ENCODE results near the gene SPEF1.

The SPEF1 gene

DNA sequence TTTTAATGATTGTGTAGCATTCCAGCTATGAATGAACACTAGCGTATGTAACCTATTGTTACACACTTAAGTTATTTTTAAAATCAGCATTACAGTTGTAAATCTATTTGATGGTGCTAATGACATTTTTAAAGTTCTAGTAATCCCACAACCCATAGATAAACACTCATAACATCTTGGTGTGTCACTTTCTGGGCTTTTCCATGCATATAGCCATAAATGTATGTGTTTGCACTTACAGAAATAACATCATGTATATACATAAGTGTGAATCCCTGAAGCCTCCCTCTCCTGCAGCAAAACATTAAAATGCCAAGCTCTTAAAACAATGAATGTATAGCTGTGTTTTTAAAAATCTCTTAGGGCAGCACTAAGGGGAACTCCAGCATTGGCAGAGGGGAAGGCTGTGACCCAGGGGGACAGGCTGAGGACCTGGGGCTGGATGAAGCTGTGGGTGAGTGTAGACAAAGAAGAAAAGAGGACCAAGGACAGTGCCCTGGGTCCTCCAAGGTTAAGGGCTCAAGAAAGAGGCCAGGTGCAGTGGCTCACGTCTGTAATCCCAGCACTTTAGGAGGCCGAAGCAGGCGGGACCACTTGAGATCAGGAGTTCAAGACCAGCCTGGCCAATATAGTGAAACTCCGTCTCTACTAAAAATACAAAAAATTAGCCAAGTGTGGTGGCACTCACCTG lies 6.2 kb upstream of the SPEF1 start:
- no peak for DNase-seq (ENCODE audit: low read depth in 3 of 3)

DNA sequence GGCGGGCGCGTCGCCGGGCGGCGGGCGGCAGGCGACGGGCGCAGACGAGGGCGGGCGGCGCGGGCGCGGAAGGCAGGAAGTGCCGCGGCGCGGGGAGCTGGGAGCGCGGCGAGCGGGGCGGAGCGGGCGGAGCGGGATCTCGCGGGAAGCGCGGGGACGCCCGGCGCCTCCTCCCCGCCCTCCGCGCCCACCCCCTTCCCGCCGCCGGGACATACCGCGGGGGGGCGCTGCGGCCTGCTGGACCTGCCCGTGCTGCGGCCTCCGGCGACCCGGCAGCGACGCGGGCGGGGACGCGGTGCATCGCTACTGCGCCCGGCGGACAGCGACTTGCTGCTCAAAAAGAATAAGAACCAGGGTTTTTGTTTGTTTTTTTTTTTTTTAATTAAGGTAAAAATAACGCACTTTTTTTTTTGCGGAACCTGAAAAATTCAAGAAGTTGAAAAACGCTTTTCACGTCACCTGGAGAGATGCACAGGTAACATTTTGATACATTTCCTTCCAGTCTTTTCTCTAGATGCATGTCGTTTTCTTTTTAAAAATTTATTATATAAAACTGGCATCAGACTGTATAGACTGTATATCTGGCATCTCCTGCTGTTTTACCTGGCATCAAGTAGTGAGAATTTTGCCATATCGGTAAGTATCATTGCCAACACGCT lies 5.5 kb upstream of the SPEF1 start, which contains the start of gene CENPB:
TSS of gene CENPB (minus strand) at position 76 of the 659 bp plus-strand sequence. CDS start 257 bp downstream, outside the sequence.
- DNase-seq (ENCODE audit: low read depth in 3 of 3), result peak; percentile 79 to 86 (median 82)

DNA sequence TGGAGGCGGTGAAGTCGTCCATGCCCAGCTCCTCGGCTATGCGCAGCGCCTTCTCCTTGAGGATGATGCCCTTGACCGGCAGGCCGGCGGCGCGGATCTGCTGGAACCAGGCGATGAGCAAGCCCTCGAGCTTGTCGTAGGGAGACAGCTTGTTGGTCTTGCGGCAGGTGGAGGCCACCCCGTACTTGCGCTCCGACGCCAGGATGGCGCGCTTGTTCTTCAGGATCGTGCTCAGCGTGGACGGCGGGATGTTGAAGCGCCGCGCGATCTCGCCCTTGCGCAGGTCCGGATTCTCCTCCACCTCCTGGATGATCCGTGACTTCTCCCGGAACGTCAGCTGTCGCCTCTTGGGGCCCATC lies 4.9 kb upstream of the SPEF1 start:
- DNase-seq (ENCODE audit: low read depth in 3 of 3), result no peak

GRCh38 chr20:3785240-3786125 lies 4.2 kb upstream of the SPEF1 start:
- DNase-seq (ENCODE audit: low read depth in 3 of 3), result no peak

GRCh38 chr20:3784863-3785239 lies 3.6 kb upstream of the SPEF1 start:
- DNase-seq (ENCODE audit: low read depth in 3 of 3), result no peak

GRCh38 chr20:3784216-3784853 lies 3.1 kb upstream of the SPEF1 start:
- no peak for DNase-seq (ENCODE audit: low read depth in 3 of 3)

GRCh38 chr20:3783511-3784195 lies 2.4 kb upstream of the SPEF1 start:
- no peak for DNase-seq (ENCODE audit: low read depth in 3 of 3)

DNA sequence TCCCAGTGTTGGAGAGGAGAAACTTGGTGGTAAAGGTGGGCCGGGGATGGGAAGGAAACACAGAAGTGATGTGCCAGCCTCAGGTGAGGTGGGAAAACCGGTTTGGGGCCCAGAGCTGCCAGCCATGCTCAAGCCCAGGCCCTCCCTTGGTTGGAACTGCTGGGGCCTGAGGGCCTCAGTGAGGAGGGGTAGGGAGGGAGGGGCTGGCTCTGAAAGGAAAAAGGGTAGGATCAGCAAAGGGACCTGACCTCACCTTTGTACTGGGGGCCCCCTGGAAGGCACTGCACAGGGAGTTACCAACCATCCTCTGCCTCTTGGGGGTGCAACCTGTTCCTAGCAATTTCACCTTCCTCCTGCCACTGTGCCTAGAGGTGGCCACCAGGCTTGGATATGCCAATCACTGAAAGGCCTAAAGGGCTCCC lies 1.8 kb upstream of the SPEF1 start:
- no peak for DNase-seq (ENCODE audit: low read depth in 3 of 3)

- no peak for DNase-seq (ENCODE audit: low read depth in 3 of 3)
Observed at GRCh38 chr20:3782597-3782996, 1.3 kb upstream of the SPEF1 start.

DNA sequence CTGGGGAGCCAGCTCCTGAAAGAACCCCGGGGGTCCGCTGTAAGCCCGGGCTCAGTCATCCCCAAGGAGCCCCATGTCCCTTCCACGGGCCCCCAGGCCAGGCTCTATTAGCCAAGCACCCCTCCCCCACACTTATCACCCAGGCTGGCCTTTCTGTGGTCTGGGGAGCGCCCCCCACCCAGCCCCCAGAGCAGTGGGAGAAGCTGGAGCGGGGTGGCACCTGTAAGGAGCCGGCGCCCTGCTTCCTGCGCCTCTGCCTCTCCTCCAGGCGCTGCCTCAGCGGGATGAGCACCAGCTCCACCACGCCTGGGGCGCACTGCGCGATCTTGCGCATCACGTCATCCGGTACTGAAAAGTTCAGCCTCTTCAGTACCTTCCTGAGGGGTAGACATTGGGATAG lies 2.3 kb downstream of the SPEF1 start:
- DNase-seq (ENCODE audit: low read depth in 3 of 3), result no peak

GRCh38 chr20:3777716-3778629 lies 3.3 kb downstream of the SPEF1 start:
- DNase-seq (ENCODE audit: low read depth in 3 of 3), result no peak

DNA sequence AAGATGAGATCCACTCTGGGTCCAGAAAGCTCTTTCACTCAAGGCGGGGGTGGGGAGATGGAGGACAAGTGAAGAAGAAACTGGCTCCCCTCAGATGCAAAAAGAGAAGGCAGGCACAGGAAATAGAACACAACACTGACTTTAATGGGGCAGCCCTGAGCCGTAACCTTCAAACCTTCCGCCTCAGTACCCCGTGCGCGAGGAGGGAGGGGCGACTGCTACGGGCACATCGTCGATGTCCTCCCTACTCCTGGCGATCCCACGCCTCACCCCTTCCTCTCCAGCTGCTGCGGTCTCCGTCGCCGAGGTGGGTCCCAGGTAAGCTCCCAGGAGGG lies 3.9 kb downstream of the SPEF1 start:
- no peak for DNase-seq (ENCODE audit: low read depth in 3 of 3)

DNA sequence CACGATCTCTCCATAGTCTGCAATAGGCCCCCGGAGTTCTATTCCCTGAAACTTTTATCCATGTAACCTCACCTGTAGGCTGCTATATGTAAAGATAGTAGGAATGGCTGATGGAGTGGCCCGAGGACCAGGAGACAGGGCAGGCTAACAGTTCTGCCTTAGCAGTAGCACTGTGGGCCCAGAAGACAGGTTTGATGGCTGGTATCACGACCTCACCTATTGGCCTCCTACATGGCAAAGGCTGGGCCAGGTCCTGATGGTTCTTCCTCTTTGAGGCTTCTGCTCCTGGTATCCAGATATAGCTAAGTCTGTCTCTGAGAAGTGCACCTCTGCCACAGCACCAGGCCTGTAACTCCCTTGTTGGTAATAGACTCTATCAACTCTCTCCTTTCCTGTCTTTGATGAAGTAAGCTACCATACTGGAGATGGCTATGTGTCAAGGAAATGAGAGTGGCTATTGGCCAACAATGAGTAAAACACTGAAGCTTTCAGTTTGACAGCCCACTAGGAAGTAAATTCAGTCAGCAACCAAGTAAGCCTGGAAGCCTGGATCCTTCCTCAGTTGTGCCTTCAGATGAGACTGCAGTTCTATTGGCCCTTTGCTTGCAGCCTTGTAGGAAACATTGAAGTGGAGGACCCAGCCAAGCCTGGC lies 5.7 kb downstream of the SPEF1 start:
- no peak for DNase-seq (ENCODE audit: low read depth in 3 of 3)

DNA sequence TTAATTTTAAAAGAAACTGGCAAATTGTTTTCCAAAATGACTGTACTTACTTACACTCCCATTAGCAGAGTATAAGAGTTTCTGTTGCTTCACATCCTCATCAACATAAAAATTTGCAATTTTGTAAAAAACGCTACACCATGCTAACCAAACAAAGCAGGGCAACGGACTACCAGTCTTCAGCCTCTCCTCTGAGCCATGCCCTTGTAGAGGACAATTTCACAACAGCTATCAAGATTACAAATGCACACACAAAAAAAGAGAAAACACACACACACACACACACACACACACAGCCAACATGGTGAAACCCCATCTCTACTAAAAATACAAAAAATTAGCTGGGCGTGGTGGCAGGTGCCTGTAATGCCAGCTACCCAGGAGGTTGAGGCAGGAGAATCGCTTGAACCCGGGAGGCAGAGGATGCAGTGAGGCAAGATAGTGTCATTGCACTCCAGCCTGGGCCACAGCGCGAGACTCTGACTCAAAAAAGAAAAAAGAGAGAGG lies 9.6 kb downstream of the SPEF1 start:
- no peak for DNase-seq (ENCODE audit: low read depth in 3 of 3)

DNA sequence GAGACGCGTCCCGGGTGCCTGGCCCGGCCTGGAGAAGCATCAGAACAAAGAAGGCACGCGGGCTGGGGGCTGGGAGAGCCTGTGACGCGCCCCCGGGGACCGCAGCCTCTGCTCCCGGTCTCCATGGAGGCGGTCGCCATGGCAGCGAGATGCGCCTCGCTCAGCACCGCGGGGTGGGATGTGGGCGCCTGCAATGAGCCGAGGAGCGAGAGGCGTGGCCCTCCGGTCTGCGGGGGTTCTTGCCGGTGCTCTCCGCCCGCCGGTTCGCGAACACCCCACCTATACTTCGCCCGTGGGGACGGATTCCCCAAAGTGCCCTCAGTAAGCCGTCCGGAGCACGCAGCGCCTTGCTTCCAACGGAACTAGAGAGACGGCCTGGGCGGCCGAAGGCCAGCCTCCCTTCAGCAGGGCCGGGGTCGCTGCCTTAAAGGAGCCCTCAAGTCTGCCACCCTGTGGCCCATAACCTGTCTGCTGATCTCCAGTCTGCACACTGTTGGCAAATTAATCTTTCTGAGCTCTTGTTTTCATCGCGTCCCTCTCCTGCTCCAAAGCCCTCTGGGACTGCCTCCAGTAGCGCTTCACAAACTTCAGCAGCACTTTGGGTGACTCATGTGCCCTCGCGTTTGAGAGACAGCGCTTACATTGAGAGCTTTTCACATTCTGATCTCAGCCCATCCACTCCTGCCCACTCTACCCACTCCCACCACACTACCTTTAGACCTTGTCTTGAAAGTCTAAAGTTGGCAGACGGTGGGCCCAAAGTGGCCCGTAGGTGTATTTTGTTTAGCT lies 12.7 kb downstream of the SPEF1 start:
- peak; percentile 56 to 76 (median 62) for DNase-seq (ENCODE audit: low read depth in 3 of 3)

DNA sequence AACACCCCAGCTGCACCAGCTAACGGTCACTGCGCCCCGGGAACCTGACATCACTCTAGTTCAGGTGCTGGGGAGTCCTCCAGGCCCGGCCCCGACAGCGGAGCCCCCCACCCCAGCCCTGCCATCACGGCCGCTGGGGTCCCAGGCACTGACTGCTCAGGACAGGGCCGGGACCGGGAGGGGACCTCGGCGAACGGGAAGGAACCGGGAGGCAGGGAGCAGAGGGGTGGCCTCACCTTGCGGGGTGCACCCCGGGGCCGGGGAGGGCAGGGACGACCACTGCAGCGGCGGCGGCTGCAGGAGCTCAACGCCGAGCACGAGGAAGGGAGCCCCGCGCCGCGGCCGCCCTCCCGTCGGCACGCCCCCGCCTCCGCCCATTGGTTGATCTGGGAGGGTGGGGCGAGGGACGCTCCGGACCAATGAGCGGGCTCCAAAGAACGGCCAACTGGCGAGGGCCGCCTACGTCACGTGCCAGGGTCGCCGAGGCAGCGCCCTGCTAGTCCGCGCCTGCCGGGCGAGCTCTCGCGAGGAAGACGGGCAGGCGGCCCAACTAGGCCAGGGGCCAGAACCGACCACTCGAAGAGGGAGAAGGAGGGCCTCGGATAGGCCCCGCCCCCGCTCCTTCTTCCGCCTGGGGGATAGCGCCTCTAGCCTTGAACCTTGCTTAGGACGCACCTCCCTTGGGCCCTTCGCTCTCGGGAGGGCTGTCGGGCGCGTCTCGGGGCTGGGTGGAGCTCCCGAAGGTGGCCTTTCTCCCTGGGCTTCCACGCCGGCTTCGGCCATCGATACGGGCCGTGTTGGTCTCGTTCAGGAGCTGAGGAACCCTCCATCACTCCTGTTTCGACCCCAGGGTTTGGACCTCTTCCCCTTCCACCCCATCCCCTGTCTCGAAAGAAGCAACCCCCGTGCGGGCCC lies 13.6 kb downstream of the SPEF1 start, which contains the start of gene ADISSP:
TSS of gene ADISSP (minus strand) at position 327 of the 915 bp plus-strand sequence. CDS start 7,653 bp downstream, outside the sequence.
- DNase-seq (ENCODE audit: low read depth in 3 of 3), result peak; percentile 93 to 94 (median 93)

GRCh38 chr20:3767110-3767426 lies 14.2 kb downstream of the SPEF1 start:
- no peak for DNase-seq (ENCODE audit: low read depth in 3 of 3)
